ENCODE measurements around the gene ROR2. TPM values are rescaled to one million over a fixed set of nuclear protein-coding genes. Genes with fewer than 3 reads are reported as not detected.

ROR2 gene
- polyA plus RNA-seq, 4 donors: 0.54 to 5.6 (median 3.2) TPM; not detected in 1

GRCh38 chr9:91771027-91771426, 179.0 kb downstream of the ROR2 start:
- DNase-seq (peak in 1 of 2 donors; percentile 51), FAIRE-seq (no peak)
- Histone ChIP-seq H3K27ac (ENCODE audit: low read depth in 1 of 3, low read length in 2 of 3) (peak overlapping the region in 1 of 3 donors; percentile 12), H3K4me1 (ENCODE audit: control insufficient read depth in 3 of 3, insufficient read depth in 2 of 3, low read depth in 1 of 3, low read length in 2 of 3) (peaks cover 0 to 10% (median 0%) of the 10 kb centered on the region in 3 donors), H3K27me3 (ENCODE audit: control insufficient read depth in 3 of 3, insufficient read depth in 3 of 3, low read length in 3 of 3) (no peaks in the 10 kb centered on the region), H3K4me3 (ENCODE audit: low read depth in 1 of 3, low read length in 3 of 3) (no peak overlapping the region), H3K36me3 (ENCODE audit: control insufficient read depth in 3 of 3, insufficient read depth in 2 of 3, low read depth in 1 of 3, low read length in 3 of 3) (peaks cover 0 to 24% (median 0%) of the 10 kb centered on the region in 3 donors), H3K9me3 (ENCODE audit: control insufficient read depth in 2 of 2, insufficient read depth in 1 of 2, low read depth in 1 of 2, low read length in 1 of 2) (no peaks in the 10 kb centered on the region)
- WGBS, 3 donors: 43 to 50% (median 46%) methylated on average over 8 of the region's 8 CpGs

DNA sequence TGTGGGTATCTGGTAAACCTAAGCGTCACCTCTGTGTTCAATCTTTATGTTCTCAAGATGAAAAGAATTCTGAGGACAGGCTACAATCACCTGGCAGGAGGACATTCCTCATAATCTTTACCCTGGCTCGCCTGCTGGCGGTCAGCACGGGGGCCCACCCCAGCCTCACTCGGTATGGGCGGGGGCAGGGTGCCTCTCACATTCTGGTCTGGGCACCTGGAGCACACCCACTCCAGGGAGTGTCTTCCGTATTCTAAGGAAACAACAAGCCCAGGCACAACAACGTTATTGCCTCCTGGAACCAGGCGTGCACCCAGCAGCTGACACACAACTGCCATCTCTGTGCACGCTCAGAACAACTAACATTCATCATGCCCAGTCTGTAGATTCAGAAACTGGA, 179.8 kb downstream of the ROR2 start:
- Histone ChIP-seq H3K4me3 (ENCODE audit: low read depth in 1 of 3, low read length in 3 of 3) (no peak overlapping the region), H3K27me3 (ENCODE audit: control insufficient read depth in 3 of 3, insufficient read depth in 3 of 3, low read length in 3 of 3) (no peaks in the 10 kb centered on the region), H3K9me3 (ENCODE audit: control insufficient read depth in 2 of 2, insufficient read depth in 1 of 2, low read depth in 1 of 2, low read length in 1 of 2) (no peaks in the 10 kb centered on the region), H3K27ac (ENCODE audit: low read depth in 1 of 3, low read length in 2 of 3) (no peak overlapping the region), H3K36me3 (ENCODE audit: control insufficient read depth in 3 of 3, insufficient read depth in 2 of 3, low read depth in 1 of 3, low read length in 3 of 3) (peaks cover 0 to 20% (median 0%) of the 10 kb centered on the region in 3 donors), H3K4me1 (ENCODE audit: control insufficient read depth in 3 of 3, insufficient read depth in 2 of 3, low read depth in 1 of 3, low read length in 2 of 3) (peaks cover 0 to 10% (median 0%) of the 10 kb centered on the region in 3 donors)
- DNase-seq (no peak), FAIRE-seq (no peak)
- WGBS, 3 donors: 36 to 70% (median 55%) methylated on average over 10 of the region's 10 CpGs

DNA sequence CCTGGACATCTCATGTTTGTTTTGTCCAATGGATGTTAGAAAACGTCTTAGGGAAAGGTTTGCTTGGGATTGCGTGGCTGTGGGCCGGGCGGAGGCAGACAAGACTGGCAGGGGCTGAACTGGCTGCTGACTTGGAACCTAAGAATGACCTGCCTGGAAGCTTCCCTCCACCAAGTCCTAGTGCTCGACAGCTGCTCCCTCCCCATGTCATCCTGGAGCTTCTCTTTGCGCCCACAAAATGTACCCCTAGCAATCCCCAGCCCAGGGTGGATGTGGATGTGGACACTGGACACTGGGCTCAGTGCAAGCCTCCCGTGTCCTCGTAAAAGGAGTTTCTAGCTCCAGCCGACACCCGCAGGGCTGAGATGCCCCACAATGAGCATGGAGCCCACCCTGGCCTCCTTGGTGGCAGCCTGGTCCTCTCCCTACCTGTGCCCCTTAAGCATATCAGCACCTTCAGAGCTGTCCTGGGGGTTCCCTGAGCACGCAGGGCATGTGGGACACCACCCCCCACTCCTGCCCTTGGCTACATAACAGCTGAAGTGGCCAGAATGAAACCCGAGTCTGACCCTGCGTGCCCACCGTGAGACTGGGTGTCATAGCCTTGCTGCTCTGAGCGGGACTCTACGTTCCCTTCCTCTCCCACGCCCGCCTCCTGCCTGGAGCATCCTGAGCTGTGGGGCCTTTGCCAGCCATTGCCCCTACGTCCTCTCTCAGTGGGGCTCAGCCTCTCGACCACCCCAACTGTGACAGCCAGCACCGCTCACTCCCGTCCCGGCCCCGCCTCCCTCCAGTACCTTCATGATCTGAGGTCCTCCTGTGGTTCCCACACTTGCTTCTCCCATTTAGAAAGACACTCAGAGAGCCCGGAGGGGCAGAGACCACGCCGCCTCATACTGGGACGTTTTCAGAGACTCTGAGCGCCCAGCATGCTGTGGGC, 180.8 kb downstream of the ROR2 start:
- FAIRE-seq (no peak), DNase-seq (no peak)
- Histone ChIP-seq H3K27ac (ENCODE audit: low read depth in 1 of 3, low read length in 2 of 3) (no peak overlapping the region), H3K4me3 (ENCODE audit: low read depth in 1 of 3, low read length in 3 of 3) (no peak overlapping the region), H3K4me1 (ENCODE audit: control insufficient read depth in 3 of 3, insufficient read depth in 2 of 3, low read depth in 1 of 3, low read length in 2 of 3) (peaks cover 0 to 10% (median 0%) of the 10 kb centered on the region in 3 donors), H3K36me3 (ENCODE audit: control insufficient read depth in 3 of 3, insufficient read depth in 2 of 3, low read depth in 1 of 3, low read length in 3 of 3) (peaks cover 0 to 15% (median 0%) of the 10 kb centered on the region in 3 donors), H3K9me3 (ENCODE audit: control insufficient read depth in 2 of 2, insufficient read depth in 1 of 2, low read depth in 1 of 2, low read length in 1 of 2) (no peaks in the 10 kb centered on the region), H3K27me3 (ENCODE audit: control insufficient read depth in 3 of 3, insufficient read depth in 3 of 3, low read length in 3 of 3) (no peaks in the 10 kb centered on the region)
- WGBS, 3 donors: 82 to 89% (median 89%) methylated on average over 28 to 29 of the region's 29 CpGs

DNA sequence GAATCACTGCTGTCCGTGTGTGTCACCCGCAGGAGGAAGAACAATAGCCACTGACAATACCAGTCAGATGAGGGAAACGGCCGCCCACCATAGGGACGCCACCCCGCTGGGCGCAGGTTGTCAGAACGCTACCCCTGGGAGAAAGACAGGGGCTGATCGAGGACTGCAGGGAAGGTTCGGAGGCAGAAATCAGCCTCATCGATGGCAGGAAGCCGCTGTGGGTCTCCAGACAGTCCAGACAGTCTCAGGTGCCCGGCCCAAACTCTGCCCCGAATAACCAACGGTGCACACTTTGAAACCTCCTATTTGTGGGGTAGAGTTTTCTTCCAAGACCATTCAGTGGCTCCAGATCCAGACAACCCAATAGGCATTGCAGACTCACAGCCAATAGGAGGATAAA, 181.5 kb downstream of the ROR2 start:
- Histone ChIP-seq H3K27me3 (ENCODE audit: control insufficient read depth in 3 of 3, insufficient read depth in 3 of 3, low read length in 3 of 3) (no peaks in the 10 kb centered on the region), H3K4me3 (ENCODE audit: low read depth in 1 of 3, low read length in 3 of 3) (no peak overlapping the region), H3K4me1 (ENCODE audit: control insufficient read depth in 3 of 3, insufficient read depth in 2 of 3, low read depth in 1 of 3, low read length in 2 of 3) (peaks cover 0 to 10% (median 0%) of the 10 kb centered on the region in 3 donors), H3K36me3 (ENCODE audit: control insufficient read depth in 3 of 3, insufficient read depth in 2 of 3, low read depth in 1 of 3, low read length in 3 of 3) (peaks cover 0 to 12% (median 0%) of the 10 kb centered on the region in 3 donors), H3K9me3 (ENCODE audit: control insufficient read depth in 2 of 2, insufficient read depth in 1 of 2, low read depth in 1 of 2, low read length in 1 of 2) (no peaks in the 10 kb centered on the region), H3K27ac (ENCODE audit: low read depth in 1 of 3, low read length in 2 of 3) (no peak overlapping the region)
- DNase-seq (no peak), FAIRE-seq (no peak)
- WGBS, 3 donors: 92 to 95% (median 94%) methylated on average over 15 of the region's 15 CpGs

DNA sequence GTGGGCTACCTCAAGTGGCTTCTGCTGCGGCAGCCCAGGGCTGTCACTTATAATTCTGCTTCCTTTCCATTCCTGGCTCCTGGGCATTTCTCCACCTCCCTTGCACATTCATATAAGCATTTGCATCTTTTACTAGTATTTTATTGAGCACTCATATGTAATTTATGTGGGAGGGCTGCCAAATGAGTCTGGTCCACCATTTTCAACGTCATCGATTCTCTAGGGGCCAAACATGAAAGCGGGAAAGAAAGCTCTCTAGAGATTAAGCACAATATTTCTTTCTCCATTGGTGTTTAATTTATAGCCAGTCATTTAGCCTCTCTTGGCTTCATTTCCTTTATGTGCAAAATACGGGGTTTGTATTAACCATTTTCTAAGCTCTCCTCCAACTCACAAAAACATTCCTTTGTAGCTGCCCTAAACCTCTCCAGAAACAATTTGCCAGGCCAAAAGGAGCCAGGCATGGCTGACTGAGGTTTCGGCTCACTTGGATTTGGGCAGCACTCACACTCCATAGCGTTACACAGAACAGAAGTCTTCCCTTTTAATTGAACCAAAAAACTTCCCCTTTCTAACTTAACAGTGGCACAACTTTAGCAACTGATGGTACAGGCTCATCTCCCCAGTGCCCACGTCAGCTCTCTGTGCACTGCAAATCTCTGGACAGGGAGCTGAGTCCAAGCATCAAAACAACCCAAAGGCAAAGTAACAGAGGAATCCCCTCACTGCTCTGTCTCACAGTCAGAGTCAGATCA, 183.5 kb downstream of the ROR2 start:
- 59 to 74% (median 69%) methylated on average over 8 of the region's 8 CpGs for WGBS, 3 donors
- H3K27ac ChIP-seq (ENCODE audit: low read depth in 1 of 3, low read length in 2 of 3): no peak overlapping the region
- no peak overlapping the region for H3K4me3 ChIP-seq (ENCODE audit: low read depth in 1 of 3, low read length in 3 of 3)
- peaks cover 0 to 12% (median 0%) of the 10 kb centered on the region in 3 donors for H3K36me3 ChIP-seq (ENCODE audit: control insufficient read depth in 3 of 3, insufficient read depth in 2 of 3, low read depth in 1 of 3, low read length in 3 of 3)
- peaks cover 0 to 5% of the 10 kb centered on the region in 2 donors for H3K9me3 ChIP-seq (ENCODE audit: control insufficient read depth in 2 of 2, insufficient read depth in 1 of 2, low read depth in 1 of 2, low read length in 1 of 2)
- peaks cover 0 to 9% (median 0%) of the 10 kb centered on the region in 3 donors for H3K4me1 ChIP-seq (ENCODE audit: control insufficient read depth in 3 of 3, insufficient read depth in 2 of 3, low read depth in 1 of 3, low read length in 2 of 3)
- DNase-seq (no peak), FAIRE-seq (no peak)
- H3K27me3 ChIP-seq (ENCODE audit: control insufficient read depth in 3 of 3, insufficient read depth in 3 of 3, low read length in 3 of 3): no peaks in the 10 kb centered on the region

DNA sequence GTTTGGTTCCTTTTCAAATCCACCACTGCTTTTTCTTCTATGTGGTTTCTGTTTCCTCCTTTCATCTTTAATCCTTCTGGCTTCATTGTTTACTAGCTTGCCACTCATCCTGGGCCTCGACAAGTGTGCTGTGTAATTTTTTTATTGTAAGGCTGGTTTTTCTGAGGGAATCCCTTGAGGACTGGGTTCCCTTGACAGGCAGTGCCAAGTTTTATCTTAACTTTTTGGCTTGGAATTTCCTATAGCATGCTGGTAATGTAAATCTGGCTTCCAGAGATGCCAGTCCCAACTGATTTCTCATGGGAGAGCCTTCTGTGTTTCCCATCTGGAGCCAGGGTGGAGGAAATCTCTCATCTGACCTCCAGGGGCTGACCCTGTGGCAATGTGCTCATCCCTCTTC, 184.7 kb downstream of the ROR2 start:
- H3K9me3 ChIP-seq (ENCODE audit: control insufficient read depth in 2 of 2, insufficient read depth in 1 of 2, low read depth in 1 of 2, low read length in 1 of 2): peaks cover 0 to 5% of the 10 kb centered on the region in 2 donors
- H3K36me3 ChIP-seq (ENCODE audit: control insufficient read depth in 3 of 3, insufficient read depth in 2 of 3, low read depth in 1 of 3, low read length in 3 of 3): peaks cover 0 to 12% (median 0%) of the 10 kb centered on the region in 3 donors
- no peak overlapping the region for H3K27ac ChIP-seq (ENCODE audit: low read depth in 1 of 3, low read length in 2 of 3)
- no peak for FAIRE-seq
- DNase-seq: no peak
- H3K27me3 ChIP-seq (ENCODE audit: control insufficient read depth in 3 of 3, insufficient read depth in 3 of 3, low read length in 3 of 3): no peaks in the 10 kb centered on the region
- H3K4me3 ChIP-seq (ENCODE audit: low read depth in 1 of 3, low read length in 3 of 3): no peak overlapping the region
- WGBS, 3 donors: 28 to 54% (median 51%) methylated on average over 1 of the region's 1 CpG
- peaks cover 0 to 9% (median 0%) of the 10 kb centered on the region in 3 donors for H3K4me1 ChIP-seq (ENCODE audit: control insufficient read depth in 3 of 3, insufficient read depth in 2 of 3, low read depth in 1 of 3, low read length in 2 of 3)

- peaks cover 0 to 9% (median 0%) of the 10 kb centered on the region in 3 donors for H3K4me1 ChIP-seq (ENCODE audit: control insufficient read depth in 3 of 3, insufficient read depth in 2 of 3, low read depth in 1 of 3, low read length in 2 of 3)
- no peak overlapping the region for H3K27ac ChIP-seq (ENCODE audit: low read depth in 1 of 3, low read length in 2 of 3)
- FAIRE-seq (no peak), DNase-seq (no peak)
- no peaks in the 10 kb centered on the region for H3K27me3 ChIP-seq (ENCODE audit: control insufficient read depth in 3 of 3, insufficient read depth in 3 of 3, low read length in 3 of 3)
- H3K36me3 ChIP-seq (ENCODE audit: control insufficient read depth in 3 of 3, insufficient read depth in 2 of 3, low read depth in 1 of 3, low read length in 3 of 3): peaks cover 0 to 13% (median 0%) of the 10 kb centered on the region in 3 donors
- no peak overlapping the region for H3K4me3 ChIP-seq (ENCODE audit: low read depth in 1 of 3, low read length in 3 of 3)
- peaks cover 0 to 11% of the 10 kb centered on the region in 2 donors for H3K9me3 ChIP-seq (ENCODE audit: control insufficient read depth in 2 of 2, insufficient read depth in 1 of 2, low read depth in 1 of 2, low read length in 1 of 2)
- 87 to 91% (median 88%) methylated on average over 2 of the region's 2 CpGs for WGBS, 3 donors
Observed at GRCh38 chr9:91764661-91765060, 185.4 kb downstream of the ROR2 start.

DNA sequence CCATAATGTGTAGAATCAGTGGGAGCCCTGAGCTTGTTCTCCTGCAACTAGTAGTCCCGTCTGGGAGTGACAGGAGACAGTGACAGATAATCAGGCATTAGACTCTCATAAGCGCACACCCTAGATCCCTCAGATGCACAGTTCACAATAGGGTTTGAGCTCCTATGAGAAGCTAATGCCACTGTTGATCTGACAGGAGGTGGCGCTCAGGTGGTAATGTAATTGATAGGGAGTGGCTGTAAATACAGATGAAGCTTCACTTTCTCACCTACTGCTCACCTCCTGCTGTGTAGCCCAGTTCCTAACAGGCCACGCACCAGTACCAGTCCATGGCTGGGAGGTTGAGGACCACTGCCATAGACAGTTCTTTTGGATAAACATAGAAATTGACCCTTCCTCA, 188.7 kb downstream of the ROR2 start:
- H3K27ac ChIP-seq (ENCODE audit: low read depth in 1 of 3, low read length in 2 of 3): peak overlapping the region in 1 of 3 donors; percentile 78
- H3K4me3 ChIP-seq (ENCODE audit: low read depth in 1 of 3, low read length in 3 of 3): no peak overlapping the region
- H3K36me3 ChIP-seq (ENCODE audit: control insufficient read depth in 3 of 3, insufficient read depth in 2 of 3, low read depth in 1 of 3, low read length in 3 of 3): peaks cover 0 to 11% (median 0%) of the 10 kb centered on the region in 3 donors
- WGBS, 3 donors: 67 to 86% (median 71%) methylated on average over 4 of the region's 4 CpGs
- FAIRE-seq (no peak), DNase-seq (peak; percentile 19 to 37)
- peaks cover 0 to 19% of the 10 kb centered on the region in 2 donors for H3K9me3 ChIP-seq (ENCODE audit: control insufficient read depth in 2 of 2, insufficient read depth in 1 of 2, low read depth in 1 of 2, low read length in 1 of 2)
- H3K4me1 ChIP-seq (ENCODE audit: control insufficient read depth in 3 of 3, insufficient read depth in 2 of 3, low read depth in 1 of 3, low read length in 2 of 3): peaks cover 0 to 9% (median 0%) of the 10 kb centered on the region in 3 donors
- H3K27me3 ChIP-seq (ENCODE audit: control insufficient read depth in 3 of 3, insufficient read depth in 3 of 3, low read length in 3 of 3): no peaks in the 10 kb centered on the region

Data from small intestine (tissue), 7 donors.